GM23248 (cell line): ENCODE data around the gene NOXRED1.

Experiments
- EZH2 ChIP-seq: fragments of 200-600 bp; sonication (generic); IDR thresholded peaks from 2 replicates; pipeline ENCODE4 v1.6.1; 2018; ENCODE audit warnings: antibody characterized with exemption, mild to moderate bottlenecking; ENCODE audit not compliant: insufficient read depth, poor library complexity, severe bottlenecking
- EZH2phosphoT487 ChIP-seq: fragments of 200-600 bp; sonication (generic); IDR thresholded peaks from 2 replicates; pipeline ENCODE4 v1.6.1; 2018; ENCODE audit warnings: antibody characterized with exemption, moderate library complexity, mild to moderate bottlenecking, low read depth; ENCODE audit not compliant: insufficient read depth

DNA sequence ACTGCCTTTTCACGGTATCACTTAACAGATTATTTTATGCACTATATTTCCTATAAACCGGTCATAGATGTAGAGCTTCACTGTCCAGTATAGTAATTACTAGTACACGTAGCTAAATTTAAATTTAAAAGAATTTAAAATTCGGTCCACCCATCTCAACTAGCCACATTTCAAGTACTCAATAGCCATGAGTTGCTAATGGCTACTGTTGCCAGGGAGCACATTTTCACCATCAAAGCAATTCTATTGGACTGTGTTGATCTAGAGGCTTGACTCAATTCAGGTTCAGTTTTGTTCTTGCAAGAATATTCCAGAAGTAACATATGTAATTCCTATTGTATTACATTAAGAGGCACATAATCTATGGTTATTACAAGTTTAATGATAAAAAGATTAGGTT is 66.4 kb downstream of the NOXRED1 start:
- TF ChIP-seq EZH2 (no peak), EZH2phosphoT487 (no peak)
